ENCODE results near the gene CAPZA1. TPM values are rescaled to one million over a fixed set of nuclear protein-coding genes. Genes with fewer than 3 reads are reported as not detected.

CAPZA1 gene
- total RNA-seq, 5 donors from 2014 or later (not counting 1 experiment from before 2014, with no cell fraction given), result 115 to 189 (median 138) TPM

DNA sequence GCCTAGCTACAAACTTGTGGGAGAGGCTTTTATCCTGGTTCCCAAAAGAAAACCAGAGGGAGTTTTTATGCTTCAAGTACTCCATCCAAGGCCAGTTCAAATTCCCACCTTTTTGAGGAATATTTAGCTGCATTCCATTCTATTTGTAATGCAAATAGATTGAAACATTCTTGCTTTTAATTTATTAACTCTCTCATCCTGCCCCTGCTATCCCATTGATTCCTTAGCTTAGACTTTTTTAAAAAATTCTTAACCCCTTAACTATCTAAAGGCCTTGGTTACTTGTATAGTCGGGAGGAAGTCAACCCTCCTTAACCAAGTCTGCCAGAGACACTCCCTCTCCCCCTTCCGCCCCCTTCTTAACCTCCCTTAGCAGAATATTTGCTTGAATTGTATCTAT lies 52.4 kb downstream of the CAPZA1 start:
- Histone ChIP-seq H3K4me1 (ENCODE audit: control insufficient read depth in 1 of 2, extremely low read depth in 1 of 2, insufficient read depth in 2 of 2, low read length in 2 of 2) (peaks cover 6 to 22% of the 10 kb centered on the region in 2 experiments), H3K27ac (ENCODE audit: low read length) (no peak overlapping the region), H3K4me3 (ENCODE audit: control insufficient read depth in 1 of 2, extremely low read depth in 1 of 2, low read length in 1 of 2) (no peak overlapping the region), H3K27me3 (replicated peaks in 1 of 2; ENCODE audit: control insufficient read depth in 2 of 2, extremely low read depth in 1 of 2, insufficient read depth in 2 of 2, low read length in 1 of 2) (no peaks in the 10 kb centered on the region), H3K9me3 (no peaks in the 10 kb centered on the region), H3K36me3 (ENCODE audit: control insufficient read depth in 2 of 2, extremely low read depth in 1 of 2, insufficient read depth in 1 of 2, low read length in 1 of 2) (peaks cover 8 to 40% of the 10 kb centered on the region in 2 donors)
- WGBS (ENCODE audit: insufficient coverage), result no CpG with 5 or more reads among the region's 2 CpGs
- CTCF ChIA-PET, result interaction anchor here (0.6 to 1.0 kb wide), 3 partner anchors 17 to 191 kb away, joined by 3 to 6 read pairs (median 3); no protein-coding TSS in a partner anchor
- peaks cover 44% of the 10 kb centered on the region for H3K36me3 Mint-ChIP-seq
- ATAC-seq (replicated peaks in 1 of 4) (no peak), DNase-seq (no peak)
- no peaks in the 10 kb centered on the region for H3K9me3 Mint-ChIP-seq
- peaks cover 49 to 56% (median 51%) of the 10 kb centered on the region in 3 donors for H3K4me1 Mint-ChIP-seq
- H3K4me3 Mint-ChIP-seq, result no peak overlapping the region
- no peaks in the 10 kb centered on the region for H3K27me3 Mint-ChIP-seq
- peak overlapping the region; percentile 20 to 37 for H3K27ac Mint-ChIP-seq
- POLR2A ChIA-PET, result interaction anchor here (0.6 to 0.7 kb wide), 5 partner anchors 9 to 119 kb away, joined by 3 to 6 read pairs (median 3); no protein-coding TSS in a partner anchor

DNA sequence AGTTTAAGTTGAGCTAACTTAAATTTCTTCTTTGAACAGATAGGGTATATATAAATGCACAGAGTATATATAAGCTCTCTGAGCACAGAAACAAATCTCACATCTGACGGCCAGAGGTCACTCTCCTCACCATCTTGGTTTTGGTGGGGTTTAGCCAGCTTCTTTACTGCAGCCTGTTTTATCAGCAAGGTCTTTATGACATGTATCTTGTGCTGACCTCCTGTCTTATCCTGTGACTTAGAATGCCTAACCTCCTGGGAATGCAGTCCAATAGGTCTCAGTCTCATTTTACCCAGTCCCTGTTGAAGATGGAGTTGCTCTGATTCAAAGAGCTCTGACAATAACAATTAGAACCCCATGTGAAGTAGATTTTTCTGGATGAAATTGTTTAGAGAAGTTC lies 53.2 kb downstream of the CAPZA1 start:
- ATAC-seq (replicated peaks in 1 of 4), result no peak
- Mint-ChIP-seq H3K4me1 (peaks cover 51 to 56% (median 54%) of the 10 kb centered on the region in 3 donors), H3K4me3 (peak overlapping the region in 1 of 3 donors; percentile 96), H3K36me3 (peaks cover 37% of the 10 kb centered on the region), H3K27ac (peak overlapping the region; percentile 37 to 73), H3K9me3 (no peaks in the 10 kb centered on the region), H3K27me3 (no peaks in the 10 kb centered on the region)
- CTCF ChIA-PET, result interaction anchor here (0.8 to 2.2 kb wide), 7 partner anchors 8 to 400 kb away, joined by 3 to 8 read pairs (median 5); partner anchors contain the start of gene LRIG2 (in 1 of the 2)
- H3K9me3 ChIP-seq, result no peaks in the 10 kb centered on the region
- POLR2A ChIA-PET, result interaction anchor here in 1 of 2 donors (0.7 to 0.8 kb wide), 4 partner anchors 9 to 55 kb away, joined by 3 to 10 read pairs (median 4); no protein-coding TSS in a partner anchor
- H3K27me3 ChIP-seq (replicated peaks in 1 of 2; ENCODE audit: control insufficient read depth in 2 of 2, extremely low read depth in 1 of 2, insufficient read depth in 2 of 2, low read length in 1 of 2), result no peaks in the 10 kb centered on the region
- DNase-seq, result no peak
- H3K36me3 ChIP-seq (ENCODE audit: control insufficient read depth in 2 of 2, extremely low read depth in 1 of 2, insufficient read depth in 1 of 2, low read length in 1 of 2), result peaks cover 8 to 36% of the 10 kb centered on the region in 2 donors
- no peak overlapping the region for H3K4me3 ChIP-seq (ENCODE audit: control insufficient read depth in 1 of 2, extremely low read depth in 1 of 2, low read length in 1 of 2)
- peaks cover 6 to 22% of the 10 kb centered on the region in 2 experiments for H3K4me1 ChIP-seq (ENCODE audit: control insufficient read depth in 1 of 2, extremely low read depth in 1 of 2, insufficient read depth in 2 of 2, low read length in 2 of 2)
- peak overlapping the region; percentile 64 for H3K27ac ChIP-seq (ENCODE audit: low read length)
- WGBS (ENCODE audit: insufficient coverage), result no CpG with 5 or more reads among the region's 1 CpG

DNA sequence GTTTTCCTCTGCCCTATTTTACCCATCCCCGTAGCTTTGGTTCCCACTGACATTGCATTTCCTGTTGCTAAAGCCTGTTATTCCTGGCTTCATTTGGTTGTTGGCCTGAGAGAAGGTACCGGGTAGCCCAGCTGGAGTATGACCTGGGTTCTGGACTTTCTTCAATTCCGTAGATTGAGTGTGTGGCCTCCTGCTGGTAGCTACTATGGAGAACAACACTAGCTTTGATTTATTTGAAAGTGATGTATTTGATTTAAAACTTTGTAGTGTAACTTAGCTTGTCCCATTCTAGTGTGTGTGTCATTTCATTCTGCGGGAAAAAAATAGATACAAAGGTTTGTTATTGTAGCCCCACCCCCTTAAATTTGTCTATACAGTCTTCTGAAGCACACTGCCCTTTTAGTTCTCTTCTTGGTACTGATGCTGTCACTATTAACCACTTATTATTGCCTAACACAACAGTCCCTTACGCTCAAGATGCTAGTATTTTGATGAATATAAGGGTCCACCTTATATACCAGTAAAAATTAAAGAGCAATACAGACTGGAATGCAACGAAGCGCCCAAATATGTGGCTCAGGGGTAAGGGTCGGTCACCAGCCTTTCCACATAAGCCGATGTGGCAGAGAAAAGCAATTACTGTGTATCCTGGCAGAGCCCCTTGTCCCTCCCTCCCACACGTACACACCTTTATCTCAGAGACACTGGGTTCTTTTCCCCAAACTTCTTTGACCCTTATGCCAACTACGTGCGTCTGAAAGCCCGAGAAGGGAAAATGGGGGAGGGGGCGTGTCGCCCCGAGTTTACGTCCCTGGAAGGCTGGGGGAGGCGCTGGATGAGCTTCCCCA lies 54.2 kb downstream of the CAPZA1 start:
- no peaks in the 10 kb centered on the region for H3K9me3 Mint-ChIP-seq
- H3K4me3 Mint-ChIP-seq, result peak overlapping the region; percentile 96
- ChIA-PET POLR2A (interaction anchor here (0.6 to 1.8 kb wide), 7 partner anchors 10 to 172 kb away, joined by 3 to 10 read pairs (median 6); partner anchors contain the start of gene ST7L (in 1 of the 2)), CTCF (interaction anchor here (0.6 to 2.2 kb wide), 12 partner anchors 9 to 1232 kb away, joined by 3 to 8 read pairs (median 5); partner anchors contain the start of genes PPM1J (in 2 of the 2) and LRIG2 (in 1 of the 2))
- H3K27ac ChIP-seq (ENCODE audit: low read length), result peak overlapping the region; percentile 64
- peak in 10 of 35 experiments; percentile 6 to 53 (median 12) for DNase-seq
- H3K27ac Mint-ChIP-seq, result peak overlapping the region; percentile 92 to 95
- ATAC-seq (replicated peaks in 1 of 4), result peak; percentile 4 to 30 (median 12)
- no peaks in the 10 kb centered on the region for H3K27me3 Mint-ChIP-seq
- H3K4me3 ChIP-seq (ENCODE audit: control insufficient read depth in 1 of 2, extremely low read depth in 1 of 2, low read length in 1 of 2), result peak overlapping the region; percentile 92 to 96
- peaks cover 33% of the 10 kb centered on the region for H3K36me3 Mint-ChIP-seq
- H3K4me1 Mint-ChIP-seq, result peaks cover 51 to 58% (median 54%) of the 10 kb centered on the region in 3 donors
- H3K4me1 ChIP-seq (ENCODE audit: control insufficient read depth in 1 of 2, extremely low read depth in 1 of 2, insufficient read depth in 2 of 2, low read length in 2 of 2), result peaks cover 6 to 18% of the 10 kb centered on the region in 2 experiments
- peaks cover 5 to 27% of the 10 kb centered on the region in 2 donors for H3K36me3 ChIP-seq (ENCODE audit: control insufficient read depth in 2 of 2, extremely low read depth in 1 of 2, insufficient read depth in 1 of 2, low read length in 1 of 2)
- WGBS (ENCODE audit: insufficient coverage), result 17% methylated on average over 9 of the region's 18 CpGs
- H3K9me3 ChIP-seq, result no peaks in the 10 kb centered on the region
- H3K27me3 ChIP-seq (replicated peaks in 1 of 2; ENCODE audit: control insufficient read depth in 2 of 2, extremely low read depth in 1 of 2, insufficient read depth in 2 of 2, low read length in 1 of 2), result no peaks in the 10 kb centered on the region

DNA sequence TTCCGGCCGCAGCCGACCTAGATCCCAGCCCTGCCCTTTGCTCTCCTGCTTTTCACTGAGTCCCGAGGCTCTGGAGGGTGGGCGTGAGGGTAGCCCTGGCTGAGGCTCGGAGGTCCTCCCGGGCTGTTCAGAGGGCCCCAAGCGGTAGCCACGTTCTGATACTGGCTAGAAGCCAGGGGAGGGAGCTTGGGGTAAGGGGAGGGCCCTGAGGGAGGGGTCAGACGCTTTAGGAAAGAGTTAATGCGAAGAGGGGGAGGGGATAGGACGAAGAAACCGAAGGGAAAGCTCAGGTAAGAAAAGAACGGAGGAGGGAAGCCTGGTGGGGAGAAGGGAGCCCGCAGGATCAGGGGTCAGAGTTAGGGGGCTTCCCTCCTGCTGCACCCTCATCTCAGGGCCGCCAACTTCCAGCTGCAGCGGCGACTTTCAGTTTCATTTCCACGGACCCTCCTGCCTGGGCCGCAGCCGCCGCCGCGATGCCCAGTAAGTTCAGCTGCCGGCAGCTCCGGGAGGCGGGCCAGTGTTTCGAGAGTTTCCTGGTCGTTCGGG lies 54.9 kb downstream of the CAPZA1 start, which contains the start of gene MOV10:
MOV10 (plus strand) TSS at position 220 of the 546 bp plus-strand sequence; CDS start at position 474, 254 bp downstream.
- DNase-seq, result peak; percentile 25 to 79 (median 46)
- ChIA-PET POLR2A (interaction anchor here (0.7 to 1.8 kb wide), 6 partner anchors 9 to 173 kb away, joined by 3 to 7 read pairs (median 4); partner anchors contain the start of gene ST7L (in 1 of the 2)), CTCF (interaction anchor here (0.6 to 2.2 kb wide), 9 partner anchors 9 to 1231 kb away, joined by 3 to 8 read pairs (median 5); partner anchors contain the start of genes PPM1J (in 2 of the 2) and LRIG2 (in 1 of the 2))
- H3K27me3 ChIP-seq (replicated peaks in 1 of 2; ENCODE audit: control insufficient read depth in 2 of 2, extremely low read depth in 1 of 2, insufficient read depth in 2 of 2, low read length in 1 of 2), result no peaks in the 10 kb centered on the region
- peak within 1 kb of the TSS; percentile 96 for H3K4me3 Mint-ChIP-seq
- H3K27ac Mint-ChIP-seq, result peak within 1 kb of the TSS; percentile 92 to 95
- H3K27ac ChIP-seq (ENCODE audit: low read length), result peak within 1 kb of the TSS; percentile 64
- H3K36me3 Mint-ChIP-seq, result peaks cover 29% of the 10 kb centered on the region
- ATAC-seq (replicated peaks in 1 of 4), result peak; percentile 67 to 71 (median 68)
- no peaks in the 10 kb centered on the region for H3K9me3 ChIP-seq
- H3K4me1 Mint-ChIP-seq, result peaks cover 47 to 59% (median 54%) of the 10 kb centered on the region in 3 donors
- H3K36me3 ChIP-seq (ENCODE audit: control insufficient read depth in 2 of 2, extremely low read depth in 1 of 2, insufficient read depth in 1 of 2, low read length in 1 of 2), result peaks cover 5 to 20% of the 10 kb centered on the region in 2 donors
- no peaks in the 10 kb centered on the region for H3K9me3 Mint-ChIP-seq
- H3K27me3 Mint-ChIP-seq, result no peaks in the 10 kb centered on the region
- H3K4me3 ChIP-seq (ENCODE audit: control insufficient read depth in 1 of 2, extremely low read depth in 1 of 2, low read length in 1 of 2), result peak within 1 kb of the TSS; percentile 92 to 96
- WGBS (ENCODE audit: insufficient coverage), result 0% methylated on average over 27 of the region's 30 CpGs
- peaks cover 6 to 18% of the 10 kb centered on the region in 2 experiments for H3K4me1 ChIP-seq (ENCODE audit: control insufficient read depth in 1 of 2, extremely low read depth in 1 of 2, insufficient read depth in 2 of 2, low read length in 2 of 2)

DNA sequence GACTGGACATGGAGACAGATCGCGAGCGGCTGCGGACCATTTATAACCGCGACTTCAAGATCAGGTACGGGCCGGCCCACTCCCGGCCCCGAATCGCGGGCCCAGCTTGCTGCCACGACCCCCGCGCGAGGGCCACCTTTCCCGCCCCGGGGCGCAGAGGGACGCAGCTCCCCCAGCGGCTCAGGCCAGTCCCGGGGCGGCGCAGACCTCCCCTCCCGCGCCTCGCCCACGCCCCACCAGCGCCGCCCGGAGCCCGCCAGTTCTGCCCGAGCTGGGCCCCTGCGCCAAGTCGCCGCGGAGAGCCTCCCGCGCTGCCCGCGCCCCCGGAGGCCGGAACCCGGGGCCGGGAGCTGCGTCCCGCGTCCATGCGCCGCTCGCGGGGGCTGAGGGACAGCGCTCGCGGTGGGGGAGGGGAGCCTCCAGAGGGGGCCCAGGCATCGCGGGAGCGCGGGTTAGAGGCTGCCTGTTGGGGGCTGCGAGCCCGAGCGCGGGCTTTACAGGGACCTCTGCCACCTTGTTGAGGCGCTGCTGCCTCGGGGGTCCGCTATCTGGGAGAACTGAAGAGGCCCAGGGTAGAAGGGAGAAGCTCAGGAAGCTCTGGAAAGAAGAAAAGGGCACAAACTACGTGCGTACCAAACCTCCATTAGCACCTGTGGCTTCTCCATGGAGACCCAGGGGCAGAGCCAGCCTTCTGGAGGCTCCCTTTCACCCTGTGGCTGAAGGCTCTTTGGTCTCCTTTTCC lies 55.5 kb downstream of the CAPZA1 start:
- Histone ChIP-seq H3K27me3 (replicated peaks in 1 of 2; ENCODE audit: control insufficient read depth in 2 of 2, extremely low read depth in 1 of 2, insufficient read depth in 2 of 2, low read length in 1 of 2) (no peaks in the 10 kb centered on the region), H3K27ac (ENCODE audit: low read length) (peak overlapping the region; percentile 64), H3K4me3 (ENCODE audit: control insufficient read depth in 1 of 2, extremely low read depth in 1 of 2, low read length in 1 of 2) (peak overlapping the region; percentile 92 to 96), H3K36me3 (ENCODE audit: control insufficient read depth in 2 of 2, extremely low read depth in 1 of 2, insufficient read depth in 1 of 2, low read length in 1 of 2) (peaks cover 0 to 14% of the 10 kb centered on the region in 2 donors), H3K9me3 (no peaks in the 10 kb centered on the region), H3K4me1 (ENCODE audit: control insufficient read depth in 1 of 2, extremely low read depth in 1 of 2, insufficient read depth in 2 of 2, low read length in 2 of 2) (peaks cover 6 to 18% of the 10 kb centered on the region in 2 experiments)
- Mint-ChIP-seq H3K4me3 (peak overlapping the region; percentile 96), H3K9me3 (no peaks in the 10 kb centered on the region), H3K4me1 (peaks cover 47 to 62% (median 57%) of the 10 kb centered on the region in 3 donors), H3K27me3 (no peaks in the 10 kb centered on the region), H3K36me3 (peaks cover 27% of the 10 kb centered on the region), H3K27ac (peak overlapping the region; percentile 92 to 95)
- ChIA-PET POLR2A (interaction anchor here (0.6 to 1.8 kb wide), 7 partner anchors 10 to 1113 kb away, joined by 3 to 7 read pairs (median 4); partner anchors contain the start of gene ST7L (in 1 of the 2)), CTCF (interaction anchor here (0.8 to 1.8 kb wide), 6 partner anchors 10 to 173 kb away, joined by 3 to 6 read pairs (median 4); partner anchors contain the start of gene PPM1J (in 2 of the 2))
- peak in 25 of 35 experiments; percentile 3 to 51 (median 19) for DNase-seq
- ATAC-seq (replicated peaks in 1 of 4), result peak; percentile 46 to 62 (median 52)
- 1% methylated on average over 67 of the region's 68 CpGs for WGBS (ENCODE audit: insufficient coverage)

All from T-cell (primary cell).